Stimulated activated CD8-positive, alpha-beta memory T cell treated with anti-CD3 and anti-CD28 coated beads, Interleukin-12 subunit alpha, Interleukin-12 subunit beta, amount 100 ng/mL, for 1 hour (primary cell): ENCODE data around the gene CCDC85A.

Experiments
- DNase-seq: peaks from one replicate; pipeline ENCODE4 v3.0.0-alpha.2; 2020; ENCODE audit warnings: low read depth

The CCDC85A gene

DNA sequence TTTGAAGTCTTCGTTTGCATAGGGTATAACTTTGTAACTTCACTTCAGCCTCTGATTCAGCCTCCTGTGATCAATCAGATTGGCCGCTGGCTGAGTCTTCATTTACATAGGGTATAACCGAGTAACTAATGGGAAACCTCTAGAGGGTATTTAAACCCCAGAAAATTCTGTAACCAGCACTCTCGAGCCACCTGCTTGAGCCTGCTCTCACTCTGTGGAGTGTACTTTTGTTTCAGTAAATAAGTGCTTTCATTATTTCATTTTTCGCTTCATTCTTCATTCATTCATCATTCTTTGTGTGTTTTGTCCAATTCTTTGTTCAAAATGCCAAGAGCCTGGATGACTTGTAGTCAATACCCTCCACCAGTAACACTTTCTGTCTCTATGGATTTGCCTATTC lies 56.4 kb downstream of the CCDC85A start:
- no peak for DNase-seq

GRCh38 chr2:56244506-56244905 lies 60.7 kb downstream of the CCDC85A start:
- no peak for DNase-seq

DNA sequence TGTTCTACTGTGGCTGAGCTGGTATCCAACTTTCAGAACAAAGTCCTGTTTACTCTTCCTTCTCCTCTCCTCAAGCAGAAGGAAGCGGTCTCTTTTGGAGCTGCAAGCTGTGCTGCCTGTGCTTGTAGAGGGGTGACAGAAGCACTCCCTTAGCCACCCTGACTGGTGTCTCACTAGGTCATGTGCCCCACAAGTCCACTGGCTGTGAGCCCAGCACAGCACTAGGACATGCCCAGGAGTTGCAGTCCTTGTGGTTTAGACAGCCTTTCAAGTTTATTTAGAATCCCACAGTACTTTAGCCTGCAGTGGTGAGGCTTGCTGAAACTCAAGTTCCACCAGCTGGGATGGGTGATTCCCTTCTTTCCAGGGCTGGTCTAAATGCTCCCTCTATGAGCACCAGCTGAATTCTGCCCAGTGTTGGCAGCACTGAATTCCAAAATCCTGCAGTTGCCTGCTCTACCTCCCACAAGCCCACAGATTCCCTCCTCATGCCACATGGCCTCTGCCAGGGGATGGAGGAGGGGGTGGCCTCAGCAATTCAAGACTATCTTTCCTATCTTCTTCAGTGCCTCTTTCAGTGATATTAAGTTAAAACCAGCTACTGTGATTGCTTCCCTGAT lies 61.2 kb downstream of the CCDC85A start:
- DNase-seq = no peak

DNA sequence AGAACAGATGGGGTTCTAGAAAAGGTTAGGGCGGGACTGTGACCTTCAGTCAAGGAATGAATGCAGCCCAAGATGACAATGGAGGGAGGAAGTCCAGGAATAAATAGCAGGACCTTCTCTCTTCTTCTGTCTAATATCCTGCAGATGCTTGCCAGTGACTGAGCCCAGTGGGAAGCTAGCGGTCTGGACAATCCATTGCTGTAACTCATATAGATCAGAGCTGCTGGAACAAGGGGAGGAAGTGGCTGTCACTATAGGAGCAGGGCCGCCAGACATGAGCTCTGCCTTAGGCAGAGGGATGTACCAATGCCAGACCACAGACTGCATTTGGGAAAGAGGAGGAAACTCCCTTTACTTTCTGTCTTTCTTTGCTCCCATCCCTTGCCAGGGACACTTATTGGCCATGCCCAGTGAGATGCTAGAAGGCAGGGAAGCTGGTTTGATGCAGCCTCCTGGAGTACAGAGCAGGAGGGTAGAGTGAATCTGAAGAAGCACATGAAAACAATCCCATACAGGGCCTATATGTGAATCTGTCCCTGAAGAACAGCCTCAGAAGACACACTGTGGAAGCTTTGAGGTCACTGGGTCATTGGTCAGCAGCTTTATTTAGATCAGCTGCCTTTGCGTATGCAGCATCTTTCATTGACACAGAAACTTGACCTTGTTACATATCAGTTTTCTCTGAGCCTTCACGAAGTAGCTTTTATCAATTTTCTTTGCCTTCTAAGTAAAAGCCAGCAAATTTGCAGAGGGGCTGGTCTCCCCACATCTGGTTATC lies 65.4 kb downstream of the CCDC85A start:
- DNase-seq = no peak

DNA sequence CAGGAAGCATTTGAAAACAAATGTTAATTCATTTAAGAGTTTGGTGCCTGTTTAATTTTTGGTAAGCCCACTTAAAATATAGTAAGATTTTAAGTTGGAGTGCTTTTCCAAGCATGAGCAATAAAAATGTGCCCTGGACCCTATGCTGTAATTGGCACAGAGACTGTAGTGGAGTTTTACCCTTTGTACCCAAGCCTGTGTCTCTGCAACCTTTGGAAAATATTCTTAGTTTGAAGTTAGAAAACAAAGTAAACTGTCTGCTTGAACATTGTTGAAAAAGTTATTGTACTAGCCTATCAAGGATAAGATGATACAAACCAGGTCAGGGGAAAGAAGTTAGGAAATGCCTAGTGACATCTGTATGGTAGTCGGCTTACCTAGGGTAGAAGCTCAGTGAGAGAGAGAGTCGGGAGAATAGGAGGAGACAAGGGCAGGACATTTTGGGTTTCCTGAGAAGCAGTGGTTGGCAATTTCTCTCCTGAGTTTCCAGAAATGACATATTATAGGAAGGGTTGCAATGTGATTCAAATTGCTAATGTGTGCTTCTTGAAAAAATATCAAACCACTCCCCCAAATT lies 66.5 kb downstream of the CCDC85A start:
- no peak for DNase-seq

DNA sequence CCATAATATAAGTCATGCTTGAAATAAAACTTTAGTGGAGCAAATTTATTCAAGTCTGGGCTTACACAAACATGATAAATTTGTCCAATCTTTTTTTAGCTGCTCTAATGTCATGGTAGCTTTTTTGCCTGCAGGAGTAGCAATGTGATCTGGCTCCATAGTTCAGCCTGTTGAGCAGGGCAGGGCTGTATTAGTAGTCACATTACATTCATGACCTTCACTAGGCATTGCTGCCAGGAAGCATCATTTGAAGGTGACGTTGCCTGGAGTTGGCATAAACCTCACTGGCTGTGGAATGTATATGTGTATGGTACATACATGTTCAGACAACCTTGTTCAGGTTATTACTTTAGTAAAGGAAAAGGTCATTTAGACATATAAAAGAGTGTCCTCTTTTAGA lies 76.6 kb downstream of the CCDC85A start:
- DNase-seq = no peak

GRCh38 chr2:56262241-56262640 lies 78.5 kb downstream of the CCDC85A start:
- no peak for DNase-seq

DNA sequence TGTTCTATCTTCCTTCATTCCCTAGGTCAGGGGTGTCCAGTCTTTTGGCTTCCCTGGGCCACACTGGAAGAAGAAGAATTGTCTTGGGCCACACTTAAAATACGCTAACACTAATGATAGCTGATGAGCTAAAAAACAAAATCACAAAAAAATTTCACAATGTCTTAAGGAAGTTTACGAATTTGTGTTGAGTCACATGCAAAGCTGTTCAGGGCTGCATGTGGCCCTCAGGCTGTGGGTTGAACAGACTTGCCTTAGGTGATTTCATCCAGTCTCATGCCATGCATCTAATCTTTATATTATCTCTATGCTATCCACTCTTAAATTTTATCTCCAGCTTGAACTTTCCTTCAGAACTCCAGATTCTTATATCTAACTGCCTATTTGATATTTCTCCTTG lies 80.1 kb downstream of the CCDC85A start:
- DNase-seq = no peak

DNA sequence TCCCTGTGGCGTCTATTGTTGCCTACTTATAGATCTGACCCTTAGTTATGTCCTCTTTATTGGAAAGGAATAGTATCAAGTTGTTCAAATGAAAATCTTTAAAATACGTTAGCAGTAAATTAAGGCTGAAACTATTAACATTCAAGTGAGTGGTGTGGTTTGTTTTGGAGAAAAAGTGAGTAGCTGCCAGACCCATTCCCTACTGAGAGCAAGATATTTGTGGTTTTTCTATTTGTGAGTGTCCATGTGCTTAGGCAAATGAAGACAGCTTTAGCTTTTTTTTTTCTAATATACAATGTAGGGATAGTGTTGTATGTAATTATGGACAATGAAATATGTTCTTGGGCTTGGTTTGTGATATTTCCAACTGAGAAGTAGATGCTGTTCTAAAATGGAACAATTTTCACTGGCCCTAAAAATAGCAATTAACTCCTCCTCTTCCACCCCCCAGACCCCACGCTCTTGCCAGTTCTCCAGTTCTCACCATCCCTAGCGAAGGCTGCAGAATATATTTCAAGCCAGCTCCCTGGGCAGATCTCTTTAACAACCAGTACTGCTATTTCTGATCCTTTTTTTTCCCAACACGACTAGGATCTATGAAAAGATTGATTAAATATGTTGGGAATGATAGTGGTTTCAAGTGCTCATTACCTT lies 83.1 kb downstream of the CCDC85A start:
- no peak for DNase-seq

- DNase-seq = no peak
These were observed 83.6 kb downstream of the CCDC85A start for GRCh38 chr2:56267415-56267788.

DNA sequence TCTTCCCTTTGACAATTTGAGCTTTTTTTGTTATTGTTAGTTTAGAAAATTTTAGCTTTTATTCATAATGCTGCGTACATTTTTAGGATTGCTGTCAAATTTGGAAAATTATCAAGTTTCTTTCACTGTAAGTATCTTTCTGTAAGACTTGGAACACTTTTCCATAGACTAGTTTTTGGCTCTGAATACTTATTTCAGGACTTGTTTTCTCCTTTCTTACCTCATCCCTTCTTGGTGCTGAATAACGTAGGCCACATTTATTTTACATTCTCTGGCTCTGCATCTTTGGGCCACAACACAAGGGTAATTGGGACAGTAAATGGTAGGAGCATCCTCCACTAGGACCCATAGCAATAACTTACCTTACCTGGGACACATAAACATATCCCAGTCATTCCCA lies 85.1 kb downstream of the CCDC85A start:
- DNase-seq = no peak

DNA sequence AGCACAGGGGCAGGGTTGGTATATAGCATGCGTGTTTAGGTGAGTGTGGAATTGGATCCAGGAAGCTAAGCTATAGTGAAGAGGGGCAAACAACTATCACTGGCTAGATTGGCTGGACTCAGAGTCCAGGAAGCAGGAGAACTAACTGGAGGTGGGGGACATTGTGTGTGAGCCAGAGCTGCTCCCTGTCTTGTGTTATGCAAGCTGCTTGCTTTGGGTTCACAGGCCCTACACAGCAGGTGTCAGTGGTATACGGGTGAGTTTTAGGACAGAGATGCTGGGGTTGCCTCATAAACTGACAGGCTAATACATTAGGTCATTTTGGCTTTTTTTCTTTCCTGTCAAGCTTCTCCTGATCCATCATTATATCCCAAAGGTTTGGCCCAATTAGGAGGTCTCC lies 87.5 kb downstream of the CCDC85A start:
- DNase-seq = no peak

- DNase-seq = no peak
These were observed 101.4 kb downstream of the CCDC85A start for GRCh38 chr2:56285224-56285623.

DNA sequence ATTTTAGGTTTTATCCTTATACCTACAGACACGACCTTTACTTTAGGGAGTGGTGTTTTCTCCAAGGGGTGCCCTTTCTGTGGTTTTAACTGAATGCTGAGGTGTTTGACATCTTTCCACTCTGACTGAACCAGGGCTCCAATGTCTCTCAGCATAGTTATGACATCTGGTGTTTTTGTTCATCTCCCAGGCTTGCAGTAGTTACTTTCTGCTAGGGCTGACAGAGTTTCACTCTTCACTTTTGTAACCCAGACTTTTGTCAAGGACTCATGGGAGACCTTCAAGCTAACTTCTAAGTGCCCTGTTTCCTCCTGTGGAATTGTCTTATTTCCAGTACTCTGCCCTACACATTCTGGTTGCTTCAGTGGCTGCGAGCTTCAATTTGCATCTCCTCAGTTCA lies 103.1 kb downstream of the CCDC85A start:
- no peak for DNase-seq

- DNase-seq = no peak
These were observed 103.7 kb downstream of the CCDC85A start for GRCh38 chr2:56287508-56287907.

- DNase-seq = no peak
These were observed 104.2 kb downstream of the CCDC85A start for GRCh38 chr2:56287974-56288373.

- DNase-seq = no peak
These were observed 105.2 kb downstream of the CCDC85A start for GRCh38 chr2:56288838-56289580.

DNA sequence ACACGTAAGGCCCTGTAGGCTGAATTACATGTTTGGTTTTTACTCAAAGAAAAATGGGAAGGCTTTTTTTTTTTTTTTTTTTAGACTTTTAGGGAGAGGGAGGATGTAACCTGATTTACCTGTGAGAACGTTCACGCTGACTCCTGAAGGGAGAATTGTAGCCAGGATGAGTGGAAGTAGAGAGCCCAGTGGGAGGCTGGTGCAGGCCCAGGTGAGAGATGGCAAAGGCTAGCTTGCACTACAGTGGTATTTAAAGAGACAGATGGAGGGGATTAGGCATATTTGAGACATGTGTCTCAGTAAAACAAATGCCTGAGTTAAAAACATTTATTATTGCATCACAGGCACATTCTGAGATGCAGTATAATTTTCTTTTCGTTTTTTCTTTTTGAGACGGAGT lies 107.9 kb downstream of the CCDC85A start:
- DNase-seq = no peak

- no peak for DNase-seq
These were observed 109.2 kb downstream of the CCDC85A start for GRCh38 chr2:56292951-56293350.

DNA sequence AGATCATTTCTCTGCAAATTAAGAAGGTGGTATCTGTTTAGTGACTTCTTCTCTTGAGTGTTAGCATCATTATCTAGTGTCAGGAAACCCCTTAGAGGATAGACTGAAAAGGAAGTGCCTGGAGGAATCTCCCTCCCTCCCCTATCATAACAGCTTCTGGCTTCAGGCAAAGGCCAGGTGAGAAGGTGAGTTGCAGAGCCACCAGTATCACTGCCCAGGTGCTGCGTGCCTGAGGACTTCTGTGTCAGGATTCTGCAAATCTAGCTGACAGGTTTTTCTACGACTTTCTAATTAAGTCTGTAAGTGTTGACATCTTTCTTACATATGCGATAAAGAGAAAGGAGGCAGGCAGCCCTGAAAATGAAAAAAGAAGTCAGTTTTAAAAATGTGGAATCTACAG lies 111.9 kb downstream of the CCDC85A start:
- DNase-seq = no peak

GRCh38 chr2:56297671-56298070 lies 113.9 kb downstream of the CCDC85A start:
- DNase-seq = no peak

- no peak for DNase-seq
These were observed 115.4 kb downstream of the CCDC85A start for GRCh38 chr2:56299171-56299691.
